Measurements from ENCODE around the gene KCNIP4. TPM values are rescaled to one million over a fixed set of nuclear protein-coding genes. Genes with fewer than 3 reads are reported as not detected.

Gene KCNIP4
- polyA plus RNA-seq, 4 donors, result 10.6 to 18.3 (median 15.5) TPM

GRCh38 chr4:21710179-21710835 lies 238.3 kb downstream of the KCNIP4 start:
- no peak for DNase-seq (ENCODE audit: low read depth in 4 of 4, low spot score in 3 of 4)

DNA sequence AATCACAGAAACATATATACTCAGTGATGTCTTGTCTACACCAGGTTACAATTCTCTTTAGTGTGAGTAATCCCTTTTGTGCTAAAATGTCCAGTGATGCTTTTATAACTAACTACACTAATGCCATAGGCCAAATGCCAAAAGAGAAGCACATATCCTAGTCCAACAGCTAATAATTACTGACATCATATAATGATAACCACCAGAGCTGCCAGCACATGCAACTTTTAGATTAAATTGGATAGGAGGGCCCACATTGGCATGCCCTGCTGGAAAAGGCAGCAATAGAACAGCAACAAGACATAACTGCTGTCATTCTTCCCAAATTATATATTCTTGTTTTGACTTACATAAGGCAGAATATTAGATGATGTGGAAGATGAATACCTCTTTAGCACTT lies 238.8 kb downstream of the KCNIP4 start:
- DNase-seq (ENCODE audit: low read depth in 4 of 4, low spot score in 3 of 4), result no peak

DNA sequence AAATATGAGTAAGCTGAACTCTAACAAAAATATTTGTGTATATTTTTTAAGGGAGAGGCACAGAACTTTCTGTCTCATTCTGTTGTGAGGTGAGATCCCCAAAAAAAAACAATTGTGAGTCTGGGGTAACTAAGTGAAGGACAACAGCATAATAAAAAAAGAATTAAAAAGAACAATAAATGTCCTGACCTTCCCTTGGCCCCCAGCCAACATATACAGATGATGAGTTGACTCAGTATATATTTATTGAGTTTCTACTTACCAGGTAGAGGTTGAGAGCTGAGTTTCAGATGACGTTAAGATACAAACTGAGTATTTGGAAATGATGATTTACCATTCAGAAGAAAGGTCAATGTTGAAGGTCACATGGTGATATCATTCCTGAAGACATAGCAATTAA lies 239.5 kb downstream of the KCNIP4 start:
- no peak for DNase-seq (ENCODE audit: low read depth in 4 of 4, low spot score in 3 of 4)

DNA sequence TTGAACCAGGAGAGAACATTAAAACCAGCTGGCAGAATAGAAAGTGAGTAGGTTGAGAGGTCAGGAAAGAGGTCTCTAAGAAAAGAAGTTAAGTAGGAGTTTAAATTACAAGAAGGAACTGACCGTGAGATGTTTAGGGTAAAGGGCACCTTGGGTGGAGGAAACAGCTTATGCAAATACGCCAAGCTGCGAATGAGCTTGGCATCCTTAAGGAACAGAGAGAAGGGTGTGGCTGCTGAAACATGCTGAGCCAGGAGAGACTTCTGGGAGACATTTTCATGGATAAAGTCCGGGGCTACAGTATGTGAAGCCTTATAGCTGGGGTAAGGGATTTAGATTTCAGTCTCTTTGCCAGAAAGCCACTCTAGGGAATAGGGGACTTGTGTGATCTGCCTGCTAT lies 249.1 kb downstream of the KCNIP4 start:
- DNase-seq (ENCODE audit: low read depth in 4 of 4, low spot score in 3 of 4), result no peak

DNA sequence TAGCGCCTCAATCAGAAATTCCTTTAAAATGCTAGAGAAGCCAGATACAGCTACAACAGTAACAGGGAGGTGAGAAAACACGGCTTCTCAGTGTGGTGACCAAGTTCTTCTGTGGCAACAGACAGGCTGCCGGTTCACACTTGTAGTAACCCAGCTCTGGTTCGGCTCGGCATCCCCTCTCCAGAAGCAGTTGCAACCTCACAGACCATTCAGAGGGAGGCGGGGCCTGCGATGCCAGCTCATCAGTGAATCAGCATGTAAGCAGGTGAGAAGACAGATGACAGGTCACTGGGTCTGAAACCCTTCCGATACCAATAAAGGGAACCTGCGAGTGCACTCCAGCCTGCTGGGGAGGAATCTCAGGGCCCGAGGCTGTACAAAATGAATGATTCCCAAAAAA lies 251.0 kb downstream of the KCNIP4 start:
- no peak for DNase-seq (ENCODE audit: low read depth in 4 of 4, low spot score in 3 of 4)

GRCh38 chr4:21695141-21695540 lies 253.4 kb downstream of the KCNIP4 start:
- DNase-seq (ENCODE audit: low read depth in 4 of 4, low spot score in 3 of 4), result no peak

- DNase-seq (ENCODE audit: low read depth in 4 of 4, low spot score in 3 of 4), result no peak
Measured at GRCh38 chr4:21692241-21692640, 256.3 kb downstream of the KCNIP4 start.

DNA sequence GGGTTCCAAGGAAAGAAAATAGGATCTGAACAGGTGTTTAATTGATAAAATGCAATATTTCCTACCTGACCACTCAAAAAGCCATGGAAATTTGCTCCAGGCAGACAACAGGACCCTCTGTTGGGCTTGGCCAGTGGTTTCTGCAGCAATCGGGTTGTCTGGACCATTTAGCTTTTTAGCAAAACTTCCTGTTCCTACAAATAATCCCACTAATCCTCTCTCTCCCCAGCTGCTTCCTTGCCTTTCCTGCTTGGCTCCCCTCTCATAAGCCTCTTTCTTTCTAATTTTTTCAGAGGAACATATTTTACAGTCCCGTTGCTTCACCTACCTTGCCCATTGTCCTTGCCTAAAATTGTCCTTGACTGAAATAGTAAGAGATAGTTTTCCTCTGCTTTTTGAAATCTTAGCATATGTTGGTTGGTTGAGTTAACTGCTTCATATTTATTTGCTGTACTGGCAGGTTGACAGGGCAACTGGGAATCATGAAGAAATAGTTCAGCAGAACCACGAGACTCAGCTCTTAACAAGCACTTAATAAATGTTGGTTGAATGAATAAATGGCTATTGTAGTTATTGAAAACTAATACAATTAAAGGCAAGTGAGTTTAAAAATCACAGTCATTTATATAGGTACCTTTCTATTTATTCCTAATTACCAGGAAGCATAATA lies 259.8 kb downstream of the KCNIP4 start:
- DNase-seq (ENCODE audit: low read depth in 4 of 4, low spot score in 3 of 4), result no peak

- DNase-seq (ENCODE audit: low read depth in 4 of 4, low spot score in 3 of 4), result no peak
Measured at GRCh38 chr4:21685911-21686310, 262.7 kb downstream of the KCNIP4 start.

DNA sequence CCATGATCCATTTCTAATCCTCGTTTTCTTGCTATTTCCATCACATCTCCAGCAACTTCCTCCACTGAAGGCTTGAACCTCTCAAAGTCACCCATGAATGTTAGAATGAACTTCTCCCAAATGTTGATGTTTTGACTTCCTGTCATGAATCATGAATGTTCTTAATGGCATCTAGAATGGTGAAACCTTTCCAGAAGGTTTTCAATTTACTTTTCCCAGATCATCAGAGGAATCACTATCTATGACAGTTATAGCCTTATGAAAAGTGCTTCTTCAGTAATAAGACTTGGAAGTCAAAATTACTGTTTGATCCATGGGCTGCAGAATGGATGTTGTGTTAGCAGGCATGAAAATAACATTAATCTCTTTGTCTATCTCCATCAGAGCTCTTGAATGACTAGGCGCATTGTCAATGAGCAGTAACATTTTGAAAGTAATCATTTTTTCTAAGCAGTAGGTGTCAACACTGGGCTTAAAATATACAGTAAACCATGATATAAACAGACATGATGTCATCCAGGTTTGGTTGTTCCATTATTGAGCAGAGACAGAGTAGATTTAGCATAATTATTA lies 268.2 kb downstream of the KCNIP4 start:
- no peak for DNase-seq (ENCODE audit: low read depth in 4 of 4, low spot score in 3 of 4)

GRCh38 chr4:21678711-21679110 lies 269.9 kb downstream of the KCNIP4 start:
- DNase-seq (ENCODE audit: low read depth in 4 of 4, low spot score in 3 of 4), result no peak

DNA sequence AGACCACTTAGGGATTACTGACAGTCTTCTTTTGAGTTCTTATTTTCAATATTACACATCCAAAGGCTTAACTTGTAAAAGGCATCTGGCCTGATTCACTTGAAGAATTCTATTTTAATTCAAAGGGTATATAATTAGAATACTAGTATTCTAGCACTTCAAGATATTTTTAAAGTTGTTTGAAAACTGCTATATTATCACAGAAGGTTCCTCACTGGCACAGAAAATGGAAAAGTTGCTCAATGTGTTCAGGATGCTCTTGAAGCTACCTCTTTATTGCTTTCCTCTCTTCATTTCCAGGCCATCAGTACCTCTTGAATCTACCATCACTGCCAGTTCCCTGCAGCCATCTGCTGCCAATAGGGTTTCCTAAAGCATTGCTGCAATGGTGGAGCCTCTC lies 271.4 kb downstream of the KCNIP4 start:
- DNase-seq (ENCODE audit: low read depth in 4 of 4, low spot score in 3 of 4), result no peak

GRCh38 chr4:21664355-21664754 lies 284.2 kb downstream of the KCNIP4 start:
- no peak for DNase-seq (ENCODE audit: low read depth in 4 of 4, low spot score in 3 of 4)

GRCh38 chr4:21656832-21657231 lies 291.7 kb downstream of the KCNIP4 start:
- no peak for DNase-seq (ENCODE audit: low read depth in 4 of 4, low spot score in 3 of 4)

DNA sequence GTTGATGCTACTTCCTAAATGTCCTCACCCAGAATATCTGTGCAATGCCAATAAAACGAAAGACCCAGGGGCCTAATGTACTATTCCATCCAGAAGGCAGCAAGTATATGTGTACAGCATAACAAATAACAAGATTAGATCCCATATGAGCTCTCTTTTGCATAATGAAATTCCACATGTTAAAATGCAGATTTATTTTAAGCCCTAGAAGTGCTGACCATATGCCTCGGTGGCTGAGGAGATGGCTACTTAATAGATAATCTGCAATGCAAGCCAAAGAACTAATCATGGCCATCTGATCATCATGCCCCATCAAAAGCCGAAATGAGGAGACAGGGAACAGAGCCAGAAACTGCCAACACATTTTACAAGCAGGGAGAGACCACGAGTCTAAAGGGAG lies 293.5 kb downstream of the KCNIP4 start:
- no peak for DNase-seq (ENCODE audit: low read depth in 4 of 4, low spot score in 3 of 4)

DNA sequence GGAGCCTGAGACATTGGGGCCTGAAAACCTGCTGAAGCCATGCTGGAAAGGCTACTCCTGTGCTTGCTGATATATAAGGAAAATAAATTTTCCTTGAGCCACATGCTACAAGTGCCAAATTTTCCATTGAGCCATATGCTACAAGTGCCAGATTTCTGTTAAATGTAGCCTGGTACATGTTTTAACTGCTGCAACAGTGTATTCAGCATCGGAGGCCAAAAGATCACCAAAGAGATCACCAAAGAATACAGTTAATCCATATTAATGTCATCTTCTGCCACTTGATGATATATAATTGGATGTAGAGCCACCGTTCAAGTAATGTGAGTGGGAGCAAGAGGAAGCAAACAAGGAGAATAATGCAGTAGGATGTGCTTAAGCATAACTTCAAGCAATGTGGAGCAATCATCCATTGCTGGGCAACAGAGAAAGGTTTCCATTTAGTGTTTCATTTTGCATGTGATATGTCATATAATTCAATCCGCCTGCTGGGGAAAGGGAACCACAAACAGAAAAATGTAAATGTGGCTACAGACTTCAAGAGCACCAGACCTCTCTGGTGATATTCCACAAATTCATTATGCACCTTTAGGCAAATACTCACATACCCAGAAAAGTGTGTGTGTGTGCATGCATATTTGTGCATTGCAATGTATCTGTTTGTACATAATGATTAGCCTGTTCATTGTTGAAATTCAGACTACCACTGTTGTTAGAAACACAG lies 295.9 kb downstream of the KCNIP4 start:
- no peak for DNase-seq (ENCODE audit: low read depth in 4 of 4, low spot score in 3 of 4)

- DNase-seq (ENCODE audit: low read depth in 4 of 4, low spot score in 3 of 4), result no peak
Measured at GRCh38 chr4:21649391-21650090, 299.0 kb downstream of the KCNIP4 start.

DNA sequence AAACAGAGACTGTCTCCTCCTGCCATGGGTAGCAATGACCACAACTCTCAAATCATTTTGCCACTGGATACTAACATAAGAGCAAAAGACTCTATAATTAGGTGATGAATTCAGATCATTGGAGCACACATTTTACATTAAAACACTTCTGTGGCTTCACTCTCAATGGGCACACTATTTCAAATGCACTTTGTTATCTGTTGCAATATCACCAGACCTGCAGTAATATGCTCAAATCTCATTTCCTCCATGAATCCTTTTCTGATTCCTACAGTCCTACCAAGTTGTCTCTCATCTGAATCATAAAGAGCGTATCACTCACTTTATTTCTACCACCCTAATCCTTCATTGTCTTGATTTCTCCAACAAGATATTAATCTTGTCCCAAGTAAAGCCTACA lies 302.8 kb downstream of the KCNIP4 start:
- no peak for DNase-seq (ENCODE audit: low read depth in 4 of 4, low spot score in 3 of 4)

DNA sequence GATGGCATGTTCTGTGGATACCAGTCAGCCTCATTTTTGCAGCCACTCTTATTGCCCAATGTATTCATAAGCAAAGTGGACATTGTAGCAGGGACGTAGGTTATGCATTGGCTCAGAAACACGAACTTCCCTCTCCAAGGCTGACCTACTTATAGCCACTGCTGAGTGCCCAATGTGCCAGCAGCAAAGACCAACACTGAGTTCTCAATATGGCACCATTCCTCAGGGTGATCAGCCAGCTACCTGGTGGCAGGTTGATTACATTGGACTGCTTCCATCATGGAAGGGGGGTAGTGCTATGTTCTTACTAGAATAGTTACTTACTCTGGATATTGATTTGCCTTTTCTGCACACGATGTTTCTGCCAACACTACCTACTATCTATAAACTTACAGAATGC lies 306.9 kb downstream of the KCNIP4 start:
- DNase-seq (ENCODE audit: low read depth in 4 of 4, low spot score in 3 of 4), result no peak

DNA sequence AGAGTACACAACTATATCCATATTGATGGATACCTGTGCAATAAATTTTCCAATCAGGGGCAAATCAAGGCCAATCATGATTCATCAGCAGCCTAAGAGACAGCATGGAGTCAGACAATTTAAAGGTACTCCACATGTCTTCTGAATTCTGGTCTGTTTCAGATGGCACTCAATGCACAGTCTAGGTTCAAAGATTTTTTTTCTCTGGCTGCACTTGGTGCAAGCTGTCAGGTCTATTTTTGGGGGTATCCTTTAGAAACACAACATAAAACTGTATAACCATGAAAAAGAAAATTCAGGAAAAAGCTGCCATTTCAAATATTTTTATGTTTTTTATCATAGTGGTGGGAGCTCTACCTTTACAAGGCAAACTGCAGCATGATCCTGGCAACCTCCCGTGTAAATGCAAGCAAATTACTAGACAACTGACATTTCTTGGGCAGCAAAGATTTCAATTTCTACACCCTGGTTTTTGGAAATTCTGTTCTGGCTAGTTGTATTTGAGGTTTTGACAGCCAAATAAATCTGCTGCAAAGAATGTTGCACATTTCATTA lies 310.3 kb downstream of the KCNIP4 start:
- DNase-seq (ENCODE audit: low read depth in 4 of 4, low spot score in 3 of 4), result no peak

Measured in right renal pelvis (tissue), 4 donors.